Mesothelial cell of epicardium (in vitro differentiated cells): ENCODE measurements around the gene NFATC1. TPM values are rescaled to one million over a fixed set of nuclear protein-coding genes. Genes with fewer than 3 reads are reported as not detected.

Source experiments
- DNase-seq, 2 experiments: peaks; one replicate each; pipeline ENCODE4 v3.0.0; 2021; ENCODE audit warnings: low spot score in 2 of 2; ENCODE audit not compliant: unreplicated experiment in 2 of 2
- H3K27ac Mint-ChIP-seq: 2 replicates; pipeline ENCODE4 v1.8.0; 2021; ENCODE audit warnings: mixed read lengths
- H3K27me3 Mint-ChIP-seq: 2 replicates; pipeline ENCODE4 v1.8.0; 2021; ENCODE audit warnings: low read depth, mixed read lengths
- H3K36me3 Mint-ChIP-seq: 2 replicates; pipeline ENCODE4 v1.8.0; 2021; ENCODE audit warnings: mixed read lengths
- H3K4me1 Mint-ChIP-seq: 2 replicates; pipeline ENCODE4 v1.8.0; 2021; ENCODE audit warnings: mixed read lengths
- H3K4me3 Mint-ChIP-seq: 2 replicates; pipeline ENCODE4 v1.8.0; 2021; ENCODE audit warnings: mild to moderate bottlenecking, moderate library complexity, mixed read lengths
- H3K9me3 Mint-ChIP-seq: 2 replicates; pipeline ENCODE4 v1.8.0; 2021; ENCODE audit warnings: mixed read lengths
- total RNA-seq: library from RNA; stranded (reverse); gene quantifications from 3 replicates; pipeline ENCODE4 v1.2.1, GENCODE V29; 2021
- TF ChIP-seq, protein P1 (sequence below): fragments of 200-600 bp; sonication (generic); IDR thresholded peaks from one replicate; pipeline ENCODE4 v1.5.0; 2021; ENCODE audit warnings: antibody characterized with exemption; ENCODE audit not compliant: unreplicated experiment

NFATC1 gene
- total RNA-seq, 1 donor from 2014 or later = 13.4 TPM

DNA sequence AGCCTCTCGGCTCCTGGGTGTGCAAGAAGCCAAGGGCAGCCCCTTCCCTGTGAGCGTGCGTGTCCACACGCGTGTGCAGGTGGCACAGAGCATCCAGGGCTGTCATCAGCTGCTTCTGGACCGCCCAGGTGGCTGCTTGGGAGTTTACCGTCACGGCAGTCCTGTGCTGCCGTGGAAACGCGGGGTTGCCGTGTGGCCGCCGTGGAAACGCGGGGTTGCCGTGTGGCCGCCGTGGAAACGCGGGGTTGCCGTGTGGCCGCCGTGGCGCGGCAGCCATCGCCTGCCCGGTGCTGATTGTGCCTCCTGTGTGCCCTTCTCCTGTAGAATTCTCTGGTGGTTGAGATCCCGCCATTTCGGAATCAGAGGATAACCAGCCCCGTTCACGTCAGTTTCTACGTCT, 71.4 kb downstream of the NFATC1 start:
- no peak for DNase-seq
- no peaks in the 10 kb centered on the region for H3K27me3 Mint-ChIP-seq

GRCh38 chr18:79468119-79468789, 72.5 kb downstream of the NFATC1 start:
- Mint-ChIP-seq H3K4me1 (peaks cover 7% of the 10 kb centered on the region), H3K36me3 (peaks cover 5% of the 10 kb centered on the region), H3K4me3 (no peak overlapping the region), H3K27me3 (no peaks in the 10 kb centered on the region), H3K9me3 (no peaks in the 10 kb centered on the region), H3K27ac (no peak overlapping the region)
- TF ChIP-seq, protein P1, sequence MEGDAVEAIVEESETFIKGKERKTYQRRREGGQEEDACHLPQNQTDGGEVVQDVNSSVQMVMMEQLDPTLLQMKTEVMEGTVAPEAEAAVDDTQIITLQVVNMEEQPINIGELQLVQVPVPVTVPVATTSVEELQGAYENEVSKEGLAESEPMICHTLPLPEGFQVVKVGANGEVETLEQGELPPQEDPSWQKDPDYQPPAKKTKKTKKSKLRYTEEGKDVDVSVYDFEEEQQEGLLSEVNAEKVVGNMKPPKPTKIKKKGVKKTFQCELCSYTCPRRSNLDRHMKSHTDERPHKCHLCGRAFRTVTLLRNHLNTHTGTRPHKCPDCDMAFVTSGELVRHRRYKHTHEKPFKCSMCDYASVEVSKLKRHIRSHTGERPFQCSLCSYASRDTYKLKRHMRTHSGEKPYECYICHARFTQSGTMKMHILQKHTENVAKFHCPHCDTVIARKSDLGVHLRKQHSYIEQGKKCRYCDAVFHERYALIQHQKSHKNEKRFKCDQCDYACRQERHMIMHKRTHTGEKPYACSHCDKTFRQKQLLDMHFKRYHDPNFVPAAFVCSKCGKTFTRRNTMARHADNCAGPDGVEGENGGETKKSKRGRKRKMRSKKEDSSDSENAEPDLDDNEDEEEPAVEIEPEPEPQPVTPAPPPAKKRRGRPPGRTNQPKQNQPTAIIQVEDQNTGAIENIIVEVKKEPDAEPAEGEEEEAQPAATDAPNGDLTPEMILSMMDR = no peak
- DNase-seq = no peak

More for the DNA sequence above, 71.4 kb downstream of the NFATC1 start:
- no peak overlapping the region for H3K27ac Mint-ChIP-seq
- TF ChIP-seq, protein P1 = no peak
- H3K9me3 Mint-ChIP-seq = no peaks in the 10 kb centered on the region
- peaks cover 7% of the 10 kb centered on the region for H3K4me1 Mint-ChIP-seq
- no peaks in the 10 kb centered on the region for H3K36me3 Mint-ChIP-seq
- H3K4me3 Mint-ChIP-seq = no peak overlapping the region

DNA sequence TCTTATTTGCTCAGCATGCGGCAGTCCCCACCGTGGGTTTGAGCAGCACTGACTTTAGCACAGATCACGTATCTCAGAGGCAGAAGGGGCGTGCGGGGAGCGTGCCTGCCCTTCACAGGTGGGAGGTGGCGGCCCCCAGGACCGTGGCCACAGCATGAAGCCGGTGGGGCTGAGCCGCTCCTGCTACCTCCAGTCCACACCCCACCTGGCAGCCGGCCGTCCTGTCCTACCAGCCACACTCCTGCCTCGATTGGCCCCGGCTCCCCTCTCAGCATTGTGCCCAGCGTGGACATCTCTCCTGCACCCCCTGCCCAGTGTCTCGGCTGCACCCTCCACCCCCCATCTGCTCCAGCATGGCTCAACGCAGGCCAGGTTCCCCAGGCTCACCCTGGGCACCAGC, 73.6 kb downstream of the NFATC1 start:
- Mint-ChIP-seq H3K36me3 (peaks cover 5% of the 10 kb centered on the region), H3K4me1 (peaks cover 7% of the 10 kb centered on the region), H3K9me3 (no peaks in the 10 kb centered on the region), H3K4me3 (no peak overlapping the region), H3K27ac (no peak overlapping the region), H3K27me3 (no peaks in the 10 kb centered on the region)
- no peak for DNase-seq
- TF ChIP-seq, protein P1 = no peak

DNA sequence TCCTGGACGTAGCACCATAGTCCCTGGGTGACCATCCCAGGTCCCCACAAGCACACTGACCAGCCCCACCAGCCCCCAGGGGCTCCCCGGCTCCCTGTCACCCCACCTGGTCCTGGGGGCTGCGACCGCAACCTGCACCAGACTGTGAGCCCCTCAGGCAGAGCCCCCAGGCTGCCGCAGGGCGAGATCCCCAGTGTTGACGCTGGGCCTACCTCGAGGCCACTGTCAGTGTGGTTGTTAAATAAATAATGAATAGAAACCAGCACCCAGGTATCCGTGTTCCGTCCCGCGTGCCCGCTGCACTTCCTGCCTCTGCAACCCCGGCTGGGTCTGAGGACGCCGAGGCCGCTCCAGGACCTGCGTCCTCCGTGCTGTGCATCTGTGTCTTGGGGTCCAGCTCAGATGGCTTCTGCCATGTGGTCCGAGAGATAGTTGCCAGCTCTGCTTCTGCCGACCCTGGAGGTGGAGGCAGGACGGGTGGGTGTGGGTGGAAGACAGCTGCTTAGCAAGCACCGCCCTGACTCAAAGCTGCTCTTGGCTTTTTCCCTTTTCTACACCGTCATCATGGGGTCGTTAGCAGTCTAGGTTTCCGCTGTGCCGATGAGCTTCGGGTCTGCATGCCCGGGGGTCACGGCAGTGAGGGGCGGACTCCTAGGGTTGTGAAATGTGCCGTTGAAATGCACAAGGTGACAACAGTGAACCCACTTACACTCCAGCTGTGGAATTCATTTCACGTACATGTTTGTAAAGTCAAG, 74.2 kb downstream of the NFATC1 start:
- H3K36me3 Mint-ChIP-seq = peaks cover 5% of the 10 kb centered on the region
- peaks cover 7% of the 10 kb centered on the region for H3K4me1 Mint-ChIP-seq
- no peaks in the 10 kb centered on the region for H3K27me3 Mint-ChIP-seq
- H3K9me3 Mint-ChIP-seq = no peaks in the 10 kb centered on the region
- DNase-seq = no peak
- H3K4me3 Mint-ChIP-seq = no peak overlapping the region
- TF ChIP-seq, protein P1 = no peak
- H3K27ac Mint-ChIP-seq = no peak overlapping the region

GRCh38 chr18:79470547-79470946, 74.8 kb downstream of the NFATC1 start:
- no peaks in the 10 kb centered on the region for H3K9me3 Mint-ChIP-seq
- DNase-seq = no peak
- no peaks in the 10 kb centered on the region for H3K27me3 Mint-ChIP-seq
- H3K4me1 Mint-ChIP-seq = peaks cover 5% of the 10 kb centered on the region
- H3K36me3 Mint-ChIP-seq = peaks cover 5% of the 10 kb centered on the region
- H3K4me3 Mint-ChIP-seq = no peak overlapping the region
- no peak overlapping the region for H3K27ac Mint-ChIP-seq
- TF ChIP-seq, protein P1 = no peak
